PC-9 (cell line): Measurements from ENCODE around the gene GLRA1.

Experiments
- EZH2 ChIP-seq: fragments of 200-600 bp; sonication (generic); IDR thresholded peaks from 2 replicates; pipeline ENCODE4 v1.8.0; 2017; ENCODE audit warnings: antibody characterized with exemption, low read depth
- TF ChIP-seq, protein P1 (sequence below): fragments of 200-600 bp; sonication (generic); conservative IDR thresholded peaks from 2 replicates; pipeline ENCODE4 v1.6.1; 2017; ENCODE audit warnings: mixed run types, antibody characterized with exemption, mild to moderate bottlenecking, moderate library complexity

- TF ChIP-seq, protein P1, sequence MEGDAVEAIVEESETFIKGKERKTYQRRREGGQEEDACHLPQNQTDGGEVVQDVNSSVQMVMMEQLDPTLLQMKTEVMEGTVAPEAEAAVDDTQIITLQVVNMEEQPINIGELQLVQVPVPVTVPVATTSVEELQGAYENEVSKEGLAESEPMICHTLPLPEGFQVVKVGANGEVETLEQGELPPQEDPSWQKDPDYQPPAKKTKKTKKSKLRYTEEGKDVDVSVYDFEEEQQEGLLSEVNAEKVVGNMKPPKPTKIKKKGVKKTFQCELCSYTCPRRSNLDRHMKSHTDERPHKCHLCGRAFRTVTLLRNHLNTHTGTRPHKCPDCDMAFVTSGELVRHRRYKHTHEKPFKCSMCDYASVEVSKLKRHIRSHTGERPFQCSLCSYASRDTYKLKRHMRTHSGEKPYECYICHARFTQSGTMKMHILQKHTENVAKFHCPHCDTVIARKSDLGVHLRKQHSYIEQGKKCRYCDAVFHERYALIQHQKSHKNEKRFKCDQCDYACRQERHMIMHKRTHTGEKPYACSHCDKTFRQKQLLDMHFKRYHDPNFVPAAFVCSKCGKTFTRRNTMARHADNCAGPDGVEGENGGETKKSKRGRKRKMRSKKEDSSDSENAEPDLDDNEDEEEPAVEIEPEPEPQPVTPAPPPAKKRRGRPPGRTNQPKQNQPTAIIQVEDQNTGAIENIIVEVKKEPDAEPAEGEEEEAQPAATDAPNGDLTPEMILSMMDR, result no peak
- no peak for TF ChIP-seq EZH2
Measured at GRCh38 chr5:151820271-151820670, 104.4 kb downstream of the GLRA1 start.
